ENCODE results near the gene GFPT1.

GFPT1 gene

GRCh38 chr2:69307579-69308064, 79.4 kb downstream of the GFPT1 start:
- DNase-seq (ENCODE audit: low read depth, low spot score) = no peak
- Histone ChIP-seq H3K36me3 (ENCODE audit: insufficient read depth, low read length) (no peaks in the 10 kb centered on the region), H3K9me3 (ENCODE audit: low read depth, low read length) (no peaks in the 10 kb centered on the region), H3K4me3 (peak overlapping the region; percentile 87), H3K27ac (no peak overlapping the region), H3K9ac (ENCODE audit: insufficient read length) (no peak overlapping the region)
- TF ChIP-seq FOXP2 (optimal IDR thresholded peaks at IDR 0.05; ENCODE audit: control extremely low read depth, extremely low read length, insufficient read depth) (no peak), EZH2 (IDR thresholded peaks at IDR 0.05) (no peak), POLR2AphosphoS5 (IDR thresholded peaks at IDR 0.05; ENCODE audit: borderline replicate concordance, low read depth, low read length) (no peak)

- no peak for TF ChIP-seq FOXP2 (optimal IDR thresholded peaks at IDR 0.05; ENCODE audit: control extremely low read depth, extremely low read length, insufficient read depth)
- no peak for TF ChIP-seq POLR2AphosphoS5 (IDR thresholded peaks at IDR 0.05; ENCODE audit: borderline replicate concordance, low read depth, low read length)
- no peak for TF ChIP-seq EZH2 (IDR thresholded peaks at IDR 0.05)
- Histone ChIP-seq H3K36me3 (ENCODE audit: insufficient read depth, low read length) (no peaks in the 10 kb centered on the region), H3K9me3 (ENCODE audit: low read depth, low read length) (no peaks in the 10 kb centered on the region), H3K4me3 (peak overlapping the region; percentile 87), H3K9ac (ENCODE audit: insufficient read length) (peak overlapping the region; percentile 67), H3K27ac (no peak overlapping the region)
- DNase-seq (ENCODE audit: low read depth, low spot score) = peak; percentile 22
These were observed 80.0 kb downstream of the GFPT1 start for GRCh38 chr2:69306822-69307578.

DNA sequence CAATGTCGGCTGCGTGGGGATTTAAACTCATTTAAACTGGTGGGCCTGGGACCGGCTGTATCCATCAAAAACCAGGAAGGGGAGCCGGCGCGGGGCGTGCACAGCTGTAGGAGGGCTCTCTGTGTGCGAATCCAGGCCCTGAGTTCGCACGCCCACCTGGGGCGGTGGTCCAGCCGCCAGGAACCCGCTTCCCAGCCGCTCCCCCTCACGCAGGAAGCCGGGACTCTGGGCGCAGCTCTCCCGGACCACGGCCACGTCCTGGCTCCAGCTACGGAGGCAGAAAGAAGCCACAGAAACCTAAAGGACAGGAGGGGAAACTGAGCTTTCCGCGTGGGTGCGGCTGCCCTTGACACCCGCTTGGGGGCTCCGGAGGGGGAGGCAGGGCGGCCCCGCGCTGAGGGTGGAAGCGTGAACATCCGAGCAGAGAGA, 80.6 kb downstream of the GFPT1 start:
- TF ChIP-seq EZH2 (IDR thresholded peaks at IDR 0.05) (no peak), POLR2AphosphoS5 (IDR thresholded peaks at IDR 0.05; ENCODE audit: borderline replicate concordance, low read depth, low read length) (no peak), FOXP2 (optimal IDR thresholded peaks at IDR 0.05; ENCODE audit: control extremely low read depth, extremely low read length, insufficient read depth) (no peak)
- Histone ChIP-seq H3K27ac (no peak overlapping the region), H3K9me3 (ENCODE audit: low read depth, low read length) (no peaks in the 10 kb centered on the region), H3K4me3 (peak overlapping the region; percentile 87), H3K36me3 (ENCODE audit: insufficient read depth, low read length) (no peaks in the 10 kb centered on the region), H3K9ac (ENCODE audit: insufficient read length) (no peak overlapping the region)
- DNase-seq (ENCODE audit: low read depth, low spot score) = no peak

GRCh38 chr2:69305712-69306392, 81.2 kb downstream of the GFPT1 start:
- no peak overlapping the region for H3K27ac ChIP-seq
- H3K9me3 ChIP-seq (ENCODE audit: low read depth, low read length) = no peaks in the 10 kb centered on the region
- no peaks in the 10 kb centered on the region for H3K36me3 ChIP-seq (ENCODE audit: insufficient read depth, low read length)
- H3K9ac ChIP-seq (ENCODE audit: insufficient read length) = no peak overlapping the region
- no peak overlapping the region for H3K4me3 ChIP-seq
- no peak for DNase-seq (ENCODE audit: low read depth, low spot score)
- TF ChIP-seq POLR2AphosphoS5 (IDR thresholded peaks at IDR 0.05; ENCODE audit: borderline replicate concordance, low read depth, low read length) (no peak), FOXP2 (optimal IDR thresholded peaks at IDR 0.05; ENCODE audit: control extremely low read depth, extremely low read length, insufficient read depth) (no peak), EZH2 (IDR thresholded peaks at IDR 0.05) (no peak)

DNA sequence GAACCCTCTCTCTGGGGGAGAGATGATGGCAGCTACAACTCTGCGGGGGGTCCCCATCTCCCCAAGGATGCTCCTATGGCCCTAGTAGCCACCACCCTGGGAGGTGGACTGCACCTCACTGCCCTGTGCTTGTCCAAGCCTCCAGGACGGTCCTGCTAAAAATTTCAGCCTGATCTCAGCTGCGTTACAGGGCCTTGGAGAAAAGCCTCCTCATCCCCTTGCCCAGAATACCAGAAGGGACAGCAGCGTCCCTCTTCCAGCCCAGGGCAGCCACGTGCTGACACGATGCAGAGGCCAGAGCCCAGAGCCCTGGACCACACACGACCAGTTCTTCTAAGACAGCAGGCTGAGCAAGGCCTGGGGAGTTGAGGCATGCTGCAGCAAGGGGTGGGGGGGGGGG, 81.9 kb downstream of the GFPT1 start:
- no peak overlapping the region for H3K4me3 ChIP-seq
- H3K36me3 ChIP-seq (ENCODE audit: insufficient read depth, low read length) = no peaks in the 10 kb centered on the region
- TF ChIP-seq FOXP2 (optimal IDR thresholded peaks at IDR 0.05; ENCODE audit: control extremely low read depth, extremely low read length, insufficient read depth) = no peak
- TF ChIP-seq EZH2 (IDR thresholded peaks at IDR 0.05) = no peak
- TF ChIP-seq POLR2AphosphoS5 (IDR thresholded peaks at IDR 0.05; ENCODE audit: borderline replicate concordance, low read depth, low read length) = no peak
- no peaks in the 10 kb centered on the region for H3K9me3 ChIP-seq (ENCODE audit: low read depth, low read length)
- H3K9ac ChIP-seq (ENCODE audit: insufficient read length) = no peak overlapping the region
- no peak for DNase-seq (ENCODE audit: low read depth, low spot score)
- no peak overlapping the region for H3K27ac ChIP-seq

GRCh38 chr2:69304656-69305055, 82.4 kb downstream of the GFPT1 start:
- no peak overlapping the region for H3K27ac ChIP-seq
- no peak for TF ChIP-seq FOXP2 (optimal IDR thresholded peaks at IDR 0.05; ENCODE audit: control extremely low read depth, extremely low read length, insufficient read depth)
- TF ChIP-seq EZH2 (IDR thresholded peaks at IDR 0.05) = no peak
- no peak for TF ChIP-seq POLR2AphosphoS5 (IDR thresholded peaks at IDR 0.05; ENCODE audit: borderline replicate concordance, low read depth, low read length)
- no peaks in the 10 kb centered on the region for H3K9me3 ChIP-seq (ENCODE audit: low read depth, low read length)
- no peak overlapping the region for H3K4me3 ChIP-seq
- no peak overlapping the region for H3K9ac ChIP-seq (ENCODE audit: insufficient read length)
- no peaks in the 10 kb centered on the region for H3K36me3 ChIP-seq (ENCODE audit: insufficient read depth, low read length)
- DNase-seq (ENCODE audit: low read depth, low spot score) = no peak

DNA sequence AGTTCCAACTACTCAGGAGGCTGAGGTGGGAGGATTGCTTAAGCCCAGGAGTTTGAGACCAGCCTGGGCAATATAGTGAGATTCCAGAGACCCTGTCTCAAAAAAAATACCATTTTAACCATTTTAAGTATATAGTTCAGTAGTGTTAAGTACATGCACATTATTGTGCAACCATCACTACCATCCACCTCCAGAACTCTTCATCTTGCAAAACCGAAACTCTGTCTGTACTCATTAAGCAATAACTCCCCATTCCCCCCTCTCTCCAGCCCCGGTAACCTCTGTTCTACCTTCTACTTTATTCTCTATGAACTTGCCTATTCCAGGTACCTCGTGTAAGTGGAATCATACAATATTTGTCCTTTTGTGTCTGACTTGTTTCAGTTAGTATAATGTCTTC, 86.4 kb downstream of the GFPT1 start:
- Histone ChIP-seq H3K9ac (ENCODE audit: insufficient read length) (no peak overlapping the region), H3K27ac (no peak overlapping the region)
- TF ChIP-seq FOXP2 (optimal IDR thresholded peaks at IDR 0.05; ENCODE audit: control extremely low read depth, extremely low read length, insufficient read depth) = no peak
- no peak for TF ChIP-seq POLR2AphosphoS5 (IDR thresholded peaks at IDR 0.05; ENCODE audit: borderline replicate concordance, low read depth, low read length)
- TF ChIP-seq EZH2 (IDR thresholded peaks at IDR 0.05) = no peak

GRCh38 chr2:69299772-69300516, 87.1 kb downstream of the GFPT1 start:
- H3K4me3 ChIP-seq = no peak overlapping the region
- TF ChIP-seq POLR2AphosphoS5 (IDR thresholded peaks at IDR 0.05; ENCODE audit: borderline replicate concordance, low read depth, low read length) (no peak), FOXP2 (optimal IDR thresholded peaks at IDR 0.05; ENCODE audit: control extremely low read depth, extremely low read length, insufficient read depth) (no peak), EZH2 (IDR thresholded peaks at IDR 0.05) (no peak)
- DNase-seq (ENCODE audit: low read depth, low spot score) = no peak
- no peak overlapping the region for H3K9ac ChIP-seq (ENCODE audit: insufficient read length)
- H3K9me3 ChIP-seq (ENCODE audit: low read depth, low read length) = no peaks in the 10 kb centered on the region
- no peak overlapping the region for H3K27ac ChIP-seq
- H3K36me3 ChIP-seq (ENCODE audit: insufficient read depth, low read length) = no peaks in the 10 kb centered on the region

More for the DNA sequence above, 86.4 kb downstream of the GFPT1 start:
- no peak overlapping the region for H3K4me3 ChIP-seq
- no peaks in the 10 kb centered on the region for H3K9me3 ChIP-seq (ENCODE audit: low read depth, low read length)
- DNase-seq (ENCODE audit: low read depth, low spot score) = no peak
- H3K36me3 ChIP-seq (ENCODE audit: insufficient read depth, low read length) = no peaks in the 10 kb centered on the region
